GM18505 (cell line): Measurements from ENCODE around the gene DES.
A peak's percentile ranks its signal among the peaks of the same experiment; 100 is the strongest.

ENCODE experiments used
- ATAC-seq: cut with Tn5 transposase; IDR thresholded peaks from one replicate; pipeline ENCODE4 v1.9.1; 2021; ENCODE audit not compliant: unreplicated experiment
- POLR2A ChIP-seq: IDR thresholded peaks from 4 replicates; pipeline ENCODE4 v1.6.1; 2011; ENCODE audit warnings: borderline replicate concordance; ENCODE audit not compliant: insufficient read depth, insufficient read length; ENCODE audit errors: extremely low read depth

The DES gene

GRCh38 chr2:219418155-219419011, at the start of gene DES:
Gene DES, plus strand, starts transcription at chr2:219418377. Its CDS starts 86 bp downstream, at chr2:219418463.
- no peak for TF ChIP-seq POLR2A
- no peak for ATAC-seq

- no peak for ATAC-seq
Measured at GRCh38 chr2:219368690-219369191, 49.4 kb upstream of the DES start.

GRCh38 chr2:219369447-219369861, 48.7 kb upstream of the DES start:
- TF ChIP-seq POLR2A: no peak
- ATAC-seq: no peak

More at GRCh38 chr2:219368690-219369191, 49.4 kb upstream of the DES start:
- no peak for TF ChIP-seq POLR2A

GRCh38 chr2:219378163-219378851, 39.9 kb upstream of the DES start:
- no peak for TF ChIP-seq POLR2A
- ATAC-seq: no peak

GRCh38 chr2:219380926-219381325, 37.3 kb upstream of the DES start:
- no peak for TF ChIP-seq POLR2A
- ATAC-seq: no peak

DNA sequence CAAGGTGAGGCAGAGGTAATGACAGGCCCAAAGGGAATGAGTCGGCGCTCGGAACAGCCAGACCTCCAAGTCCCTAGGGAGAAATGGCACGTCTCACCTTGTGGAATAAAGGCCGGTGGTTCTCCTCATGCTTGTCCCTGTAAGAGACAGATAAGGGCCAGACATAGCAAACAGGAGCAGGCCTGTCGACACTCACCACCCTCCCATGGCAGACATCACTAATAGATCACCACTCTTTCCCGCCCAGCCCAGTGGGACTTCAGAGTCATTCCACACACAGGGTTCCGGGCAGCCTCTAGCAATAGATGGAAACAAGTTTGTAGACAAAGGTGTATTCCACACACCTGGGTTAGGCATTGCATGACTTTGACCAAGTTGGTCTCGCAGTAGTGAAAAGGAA, 36.7 kb upstream of the DES start:
- TF ChIP-seq POLR2A: no peak
- no peak for ATAC-seq

DNA sequence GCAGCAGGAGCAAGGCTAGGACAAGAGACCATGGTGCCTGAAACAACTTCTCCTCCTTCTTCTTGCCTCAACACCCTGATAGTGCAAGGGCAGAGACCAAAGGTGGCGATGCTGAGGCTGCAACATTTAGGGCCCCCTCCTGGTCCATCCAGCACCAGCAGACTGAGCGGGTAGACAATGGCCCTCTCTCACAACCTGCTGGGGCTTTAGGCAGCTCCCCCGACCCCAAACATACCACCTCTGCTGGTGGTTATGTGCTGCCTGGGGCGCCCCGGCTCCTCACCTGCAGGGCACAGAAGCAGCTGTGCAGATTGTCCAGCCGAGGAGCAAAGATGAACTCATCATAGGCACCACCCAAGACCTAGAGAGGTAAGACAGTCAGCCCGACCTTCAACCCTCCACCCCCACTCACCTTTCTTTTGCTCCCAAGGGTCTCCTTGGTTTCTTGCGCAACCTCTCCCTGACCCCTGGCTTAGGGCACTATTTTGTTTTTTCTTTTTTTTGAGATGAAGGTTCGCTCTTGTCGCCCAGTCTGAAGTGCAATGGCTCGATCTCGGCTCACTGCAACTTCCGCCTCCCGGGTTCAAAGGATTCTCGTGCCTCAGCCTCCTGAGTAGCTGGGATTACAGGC, 34.0 kb upstream of the DES start:
- ATAC-seq: no peak
- no peak for TF ChIP-seq POLR2A

DNA sequence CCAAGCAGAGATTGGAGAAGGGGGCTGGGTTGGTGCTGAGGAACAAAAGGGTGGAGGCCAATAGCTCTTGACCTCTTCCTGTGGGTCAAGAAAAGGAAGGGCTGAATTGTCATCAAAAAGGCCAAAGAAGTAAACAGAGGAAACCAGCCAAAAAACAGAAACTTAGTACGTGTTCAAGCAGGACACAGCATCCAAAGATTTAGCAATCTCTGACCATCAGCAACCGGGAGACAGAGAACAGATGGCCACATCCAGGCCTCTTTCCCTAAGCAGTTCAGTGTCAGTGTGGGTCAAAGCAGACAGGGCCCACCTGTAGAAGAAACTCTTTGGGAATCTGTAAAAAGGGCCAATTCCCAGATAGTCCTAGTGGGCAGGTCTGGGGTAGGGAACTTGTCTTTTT, 33.3 kb upstream of the DES start:
- no peak for TF ChIP-seq POLR2A
- no peak for ATAC-seq

- no peak for TF ChIP-seq POLR2A
- no peak for ATAC-seq
Measured at GRCh38 chr2:219385958-219386520, 32.1 kb upstream of the DES start.

- TF ChIP-seq POLR2A: no peak
- no peak for ATAC-seq
Measured at GRCh38 chr2:219386532-219387280, 31.5 kb upstream of the DES start.

GRCh38 chr2:219387306-219388120, 30.7 kb upstream of the DES start, which contains the start of gene DNPEP:
Gene DNPEP, minus strand, starts transcription at chr2:219387912. Its CDS starts 118 bp downstream, at chr2:219387794.
- TF ChIP-seq POLR2A: peak; percentile 54
- peak; percentile 52 for ATAC-seq
